Fibroblast of lung (primary cell): ENCODE data around the gene SPPL3. TPM values are rescaled to one million over a fixed set of nuclear protein-coding genes. Genes with fewer than 3 reads are reported as not detected.

ENCODE experiments used
- DNase-seq, 2 donors: peaks; one replicate each; pipeline versions ENCODE4 v3.0.0 to v3.0.0-alpha.2; 2010; ENCODE audit warnings: low read depth in 2 of 2
- H2AFZ ChIP-seq: 2 replicates; pipeline ENCODE4 v1.5.1; 2012; ENCODE audit warnings: low read length, control low read depth, inconsistent platforms
- H3K27ac ChIP-seq: 2 replicates; pipeline ENCODE4 v1.5.1; 2011; ENCODE audit warnings: low read length, control low read depth; ENCODE audit not compliant: insufficient read depth
- H3K27me3 ChIP-seq: 2 replicates; pipeline ENCODE4 v1.5.1; 2011; ENCODE audit warnings: mild to moderate bottlenecking, low read length; ENCODE audit not compliant: control insufficient read depth, insufficient read depth
- H3K36me3 ChIP-seq: 2 replicates; pipeline ENCODE4 v1.5.1; 2011; ENCODE audit warnings: low read length; ENCODE audit not compliant: control insufficient read depth, insufficient read depth
- H3K4me1 ChIP-seq: 2 replicates; pipeline ENCODE4 v1.5.1; 2011; ENCODE audit warnings: low read length; ENCODE audit not compliant: control insufficient read depth, insufficient read depth; ENCODE audit errors: extremely low read depth
- H3K4me2 ChIP-seq: 2 replicates; pipeline ENCODE4 v1.5.1; 2011; ENCODE audit warnings: low read length, control low read depth; ENCODE audit not compliant: insufficient read depth; ENCODE audit errors: extremely low read depth
- H3K4me3 ChIP-seq, 4 experiments: fragments of 200-600 bp in 1 of 4; sonication (generic) in 1 of 4; replicated peaks in 1 of 4; 2 replicates each; pipeline ENCODE4 v1.5.1; 2011 to 2016; ENCODE audit warnings: low read length in 4 of 4, low read depth in 3 of 4, mild to moderate bottlenecking in 3 of 4, control low read depth in 2 of 4, inconsistent platforms in 1 of 4, mixed read lengths in 1 of 4; ENCODE audit not compliant: insufficient read depth in 1 of 4; ENCODE audit errors: control extremely low read depth in 1 of 4
- H3K79me2 ChIP-seq: 2 replicates; pipeline ENCODE4 v1.5.1; 2012; ENCODE audit warnings: mild to moderate bottlenecking, low read length, inconsistent platforms; ENCODE audit not compliant: control insufficient read depth, insufficient read depth
- H3K9ac ChIP-seq: 2 replicates; pipeline ENCODE4 v1.5.1; 2011; ENCODE audit warnings: mild to moderate bottlenecking, low read length, control low read depth; ENCODE audit not compliant: insufficient read depth
- H3K9me3 ChIP-seq: 2 replicates; pipeline ENCODE4 v1.5.1; 2012; ENCODE audit warnings: low read depth, low read length; ENCODE audit not compliant: control insufficient read depth, insufficient read depth
- H4K20me1 ChIP-seq: 2 replicates; pipeline ENCODE4 v1.5.1; 2011; ENCODE audit warnings: low read length; ENCODE audit not compliant: control insufficient read depth, insufficient read depth; ENCODE audit errors: extremely low read depth
- EZH2 ChIP-seq: IDR thresholded peaks from 2 replicates; pipeline ENCODE4 v1.5.1; 2012; ENCODE audit warnings: low read length, control low read depth, mild to moderate bottlenecking; ENCODE audit errors: missing control alignments
- polyA plus RNA-seq, 2 donors: library from polyadenylated mRNA; depleted of rRNA in 1 of 2; stranded (reverse) in 1 of 2; unstranded in 1 of 2; fragments of >200 nt; gene quantifications; 2 replicates each; pipeline ENCODE4 v1.2.1, GENCODE V29; 2011 to 2012; ENCODE audit warnings: missing spikeins in 1 of 2
- total RNA-seq: library from RNA; depleted of rRNA; stranded (reverse); fragments of >200 nt; gene quantifications from 2 replicates; pipeline ENCODE4 v1.2.1, GENCODE V29; 2014
- TF ChIP-seq, protein P1 (sequence below), 2 donors: IDR thresholded peaks in 1 of 2; conservative IDR thresholded peaks in 1 of 2; 1 replicate in 1 of 2; 2 replicates in 1 of 2; pipeline ENCODE4 v1.5.1; 2011 to 2012; ENCODE audit warnings: low read length in 2 of 2, control low read depth in 1 of 2, inconsistent platforms in 1 of 2, low read depth in 1 of 2, mild to moderate bottlenecking in 1 of 2

The SPPL3 gene
- total and polyA plus RNA-seq, 2 donors (not counting 1 experiment from before 2014, with no cell fraction given), result 7.1 to 41.4 TPM

GRCh38 chr12:120887253-120888043, 16.7 kb downstream of the SPPL3 start:
- H3K27me3 ChIP-seq, result no peaks in the 10 kb centered on the region
- H3K9ac ChIP-seq, result no peak overlapping the region
- DNase-seq, result no peak
- H3K9me3 ChIP-seq, result no peaks in the 10 kb centered on the region
- H3K4me2 ChIP-seq, result no peak overlapping the region
- H4K20me1 ChIP-seq, result no peaks in the 10 kb centered on the region
- TF ChIP-seq, protein P1, sequence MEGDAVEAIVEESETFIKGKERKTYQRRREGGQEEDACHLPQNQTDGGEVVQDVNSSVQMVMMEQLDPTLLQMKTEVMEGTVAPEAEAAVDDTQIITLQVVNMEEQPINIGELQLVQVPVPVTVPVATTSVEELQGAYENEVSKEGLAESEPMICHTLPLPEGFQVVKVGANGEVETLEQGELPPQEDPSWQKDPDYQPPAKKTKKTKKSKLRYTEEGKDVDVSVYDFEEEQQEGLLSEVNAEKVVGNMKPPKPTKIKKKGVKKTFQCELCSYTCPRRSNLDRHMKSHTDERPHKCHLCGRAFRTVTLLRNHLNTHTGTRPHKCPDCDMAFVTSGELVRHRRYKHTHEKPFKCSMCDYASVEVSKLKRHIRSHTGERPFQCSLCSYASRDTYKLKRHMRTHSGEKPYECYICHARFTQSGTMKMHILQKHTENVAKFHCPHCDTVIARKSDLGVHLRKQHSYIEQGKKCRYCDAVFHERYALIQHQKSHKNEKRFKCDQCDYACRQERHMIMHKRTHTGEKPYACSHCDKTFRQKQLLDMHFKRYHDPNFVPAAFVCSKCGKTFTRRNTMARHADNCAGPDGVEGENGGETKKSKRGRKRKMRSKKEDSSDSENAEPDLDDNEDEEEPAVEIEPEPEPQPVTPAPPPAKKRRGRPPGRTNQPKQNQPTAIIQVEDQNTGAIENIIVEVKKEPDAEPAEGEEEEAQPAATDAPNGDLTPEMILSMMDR (conservative IDR thresholded peaks at IDR 0.05 in 1 of 2, IDR thresholded peaks at IDR 0.05 in 1 of 2; ENCODE audit: low read depth in 1 of 2, low read length in 2 of 2), result no peak
- no peak overlapping the region for H3K27ac ChIP-seq
- no peaks in the 10 kb centered on the region for H3K36me3 ChIP-seq
- H3K79me2 ChIP-seq, result peaks cover 19% of the 10 kb centered on the region
- H3K4me3 ChIP-seq, result no peak overlapping the region
- no peak overlapping the region for H2AFZ ChIP-seq
- H3K4me1 ChIP-seq, result no peaks in the 10 kb centered on the region

DNA sequence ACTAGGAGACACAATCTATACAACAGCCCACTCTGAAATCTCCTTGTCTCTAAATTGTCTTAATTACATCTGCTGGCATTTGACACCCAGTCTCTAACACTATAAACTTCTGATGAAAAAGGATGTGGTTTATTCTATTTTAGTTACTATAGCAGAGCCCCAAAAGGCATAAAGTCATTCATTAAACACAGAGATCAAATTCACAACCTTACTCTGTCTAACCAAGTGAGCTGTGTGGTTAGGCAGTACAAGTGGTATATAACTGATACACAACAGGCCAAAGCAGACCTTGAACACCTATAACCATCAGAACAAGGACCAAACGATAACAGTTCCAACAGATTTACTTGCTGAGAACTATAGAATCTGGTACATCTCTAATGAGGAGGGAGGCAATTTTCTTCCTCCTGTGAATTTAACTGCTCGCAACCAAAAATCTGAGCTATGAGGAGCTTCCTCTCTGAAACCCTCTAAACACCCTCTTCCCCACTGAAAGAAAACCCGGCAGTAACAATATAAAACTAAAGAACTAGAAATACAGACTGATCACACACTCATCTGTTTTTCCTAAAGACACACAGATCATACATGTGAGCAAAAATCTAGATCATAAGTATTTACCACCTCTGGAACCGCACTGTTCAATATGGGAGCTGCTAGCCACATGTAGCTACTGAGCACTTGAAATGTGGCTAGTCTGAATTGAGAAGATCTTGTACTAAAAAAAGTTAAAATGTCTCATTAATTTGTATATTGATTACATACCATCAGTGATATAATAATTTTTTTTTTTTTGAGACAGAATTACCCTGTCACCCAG, 17.7 kb downstream of the SPPL3 start:
- Histone ChIP-seq H3K27me3 (no peaks in the 10 kb centered on the region), H3K4me2 (no peak overlapping the region), H2AFZ (no peak overlapping the region), H3K36me3 (no peaks in the 10 kb centered on the region), H3K4me1 (no peaks in the 10 kb centered on the region), H3K9ac (no peak overlapping the region), H4K20me1 (no peaks in the 10 kb centered on the region), H3K4me3 (no peak overlapping the region), H3K79me2 (peaks cover 19% of the 10 kb centered on the region), H3K9me3 (no peaks in the 10 kb centered on the region), H3K27ac (no peak overlapping the region)
- no peak for DNase-seq
- TF ChIP-seq EZH2, result no peak
- TF ChIP-seq, protein P1 (conservative IDR thresholded peaks at IDR 0.05 in 1 of 2, IDR thresholded peaks at IDR 0.05 in 1 of 2; ENCODE audit: low read depth in 1 of 2, low read length in 2 of 2), result no peak

DNA sequence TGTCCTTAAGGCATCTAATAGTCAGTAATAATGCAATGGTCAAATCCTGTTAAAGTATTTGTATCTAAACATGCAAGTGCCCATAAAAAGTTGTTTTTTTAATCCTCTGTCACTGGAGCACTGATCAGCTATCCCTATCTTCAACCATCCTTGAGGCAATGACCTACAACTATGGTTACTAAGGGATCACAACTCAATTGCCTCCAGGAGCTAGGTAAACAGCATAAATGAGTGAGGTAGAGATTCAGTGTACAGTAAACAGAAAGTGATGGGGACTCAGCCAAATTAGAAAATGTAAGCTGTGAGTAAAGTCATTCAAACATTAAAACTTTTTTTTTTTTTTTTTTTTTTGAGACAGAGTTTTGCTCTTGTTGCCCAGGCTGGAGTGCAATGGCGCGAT, 18.6 kb downstream of the SPPL3 start:
- H3K36me3 ChIP-seq, result no peaks in the 10 kb centered on the region
- TF ChIP-seq, protein P1 (conservative IDR thresholded peaks at IDR 0.05 in 1 of 2, IDR thresholded peaks at IDR 0.05 in 1 of 2; ENCODE audit: low read depth in 1 of 2, low read length in 2 of 2), result no peak
- TF ChIP-seq EZH2, result no peak
- H4K20me1 ChIP-seq, result no peaks in the 10 kb centered on the region
- no peak for DNase-seq
- H3K4me2 ChIP-seq, result no peak overlapping the region
- no peaks in the 10 kb centered on the region for H3K27me3 ChIP-seq
- H3K4me1 ChIP-seq, result no peaks in the 10 kb centered on the region
- no peak overlapping the region for H3K9ac ChIP-seq
- no peak overlapping the region for H3K4me3 ChIP-seq
- H3K27ac ChIP-seq, result no peak overlapping the region
- peaks cover 19% of the 10 kb centered on the region for H3K79me2 ChIP-seq
- H2AFZ ChIP-seq, result no peak overlapping the region
- no peaks in the 10 kb centered on the region for H3K9me3 ChIP-seq
